GM12872 (cell line): ENCODE data around the gene GIT1.
A peak's percentile ranks its signal among the peaks of the same experiment; 100 is the strongest.

Source experiments
- TF ChIP-seq, protein P1 (sequence below): IDR thresholded peaks from 3 replicates; pipeline ENCODE4 v1.5.1; 2011; ENCODE audit warnings: low read depth, mild to moderate bottlenecking, low read length, moderate library complexity; ENCODE audit not compliant: insufficient read depth

Gene GIT1

DNA sequence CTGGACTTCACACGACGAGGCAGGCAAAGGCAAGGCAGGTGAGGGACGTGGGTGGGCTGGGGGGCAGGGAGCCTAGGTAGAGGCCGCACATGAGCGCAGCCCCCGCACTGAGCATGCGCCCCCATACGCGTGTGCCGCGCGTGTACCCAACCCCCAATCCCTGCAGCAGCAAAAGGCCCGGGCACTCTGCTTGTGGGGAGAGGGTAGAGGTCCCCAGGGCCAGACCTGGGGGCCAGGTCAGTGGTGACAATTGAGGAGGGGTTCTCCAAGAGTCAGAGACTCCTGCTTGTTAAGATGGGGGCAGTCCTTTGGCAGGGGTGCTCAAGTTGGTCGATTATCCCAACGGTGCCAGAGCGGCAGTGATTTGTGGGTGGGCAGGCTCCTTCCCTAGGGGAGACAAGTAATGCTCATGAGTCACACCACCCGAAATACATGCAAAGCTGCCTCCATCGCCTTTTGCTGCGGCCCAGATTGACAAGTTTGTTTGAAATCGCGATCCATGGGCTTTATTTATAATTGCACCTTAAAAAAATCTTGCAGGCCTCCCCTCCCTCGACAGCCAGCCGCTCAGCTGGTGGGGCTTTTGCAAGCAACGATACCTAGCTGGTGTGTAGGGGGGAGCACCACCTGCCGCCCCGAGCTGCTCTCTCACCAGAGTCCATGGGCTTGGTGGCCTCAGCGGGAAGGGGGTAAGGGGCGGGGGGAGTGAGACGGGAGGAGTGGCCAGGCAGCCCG, 1.1 kb upstream of the GIT1 start:
- TF ChIP-seq, protein P1, sequence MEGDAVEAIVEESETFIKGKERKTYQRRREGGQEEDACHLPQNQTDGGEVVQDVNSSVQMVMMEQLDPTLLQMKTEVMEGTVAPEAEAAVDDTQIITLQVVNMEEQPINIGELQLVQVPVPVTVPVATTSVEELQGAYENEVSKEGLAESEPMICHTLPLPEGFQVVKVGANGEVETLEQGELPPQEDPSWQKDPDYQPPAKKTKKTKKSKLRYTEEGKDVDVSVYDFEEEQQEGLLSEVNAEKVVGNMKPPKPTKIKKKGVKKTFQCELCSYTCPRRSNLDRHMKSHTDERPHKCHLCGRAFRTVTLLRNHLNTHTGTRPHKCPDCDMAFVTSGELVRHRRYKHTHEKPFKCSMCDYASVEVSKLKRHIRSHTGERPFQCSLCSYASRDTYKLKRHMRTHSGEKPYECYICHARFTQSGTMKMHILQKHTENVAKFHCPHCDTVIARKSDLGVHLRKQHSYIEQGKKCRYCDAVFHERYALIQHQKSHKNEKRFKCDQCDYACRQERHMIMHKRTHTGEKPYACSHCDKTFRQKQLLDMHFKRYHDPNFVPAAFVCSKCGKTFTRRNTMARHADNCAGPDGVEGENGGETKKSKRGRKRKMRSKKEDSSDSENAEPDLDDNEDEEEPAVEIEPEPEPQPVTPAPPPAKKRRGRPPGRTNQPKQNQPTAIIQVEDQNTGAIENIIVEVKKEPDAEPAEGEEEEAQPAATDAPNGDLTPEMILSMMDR: no peak

DNA sequence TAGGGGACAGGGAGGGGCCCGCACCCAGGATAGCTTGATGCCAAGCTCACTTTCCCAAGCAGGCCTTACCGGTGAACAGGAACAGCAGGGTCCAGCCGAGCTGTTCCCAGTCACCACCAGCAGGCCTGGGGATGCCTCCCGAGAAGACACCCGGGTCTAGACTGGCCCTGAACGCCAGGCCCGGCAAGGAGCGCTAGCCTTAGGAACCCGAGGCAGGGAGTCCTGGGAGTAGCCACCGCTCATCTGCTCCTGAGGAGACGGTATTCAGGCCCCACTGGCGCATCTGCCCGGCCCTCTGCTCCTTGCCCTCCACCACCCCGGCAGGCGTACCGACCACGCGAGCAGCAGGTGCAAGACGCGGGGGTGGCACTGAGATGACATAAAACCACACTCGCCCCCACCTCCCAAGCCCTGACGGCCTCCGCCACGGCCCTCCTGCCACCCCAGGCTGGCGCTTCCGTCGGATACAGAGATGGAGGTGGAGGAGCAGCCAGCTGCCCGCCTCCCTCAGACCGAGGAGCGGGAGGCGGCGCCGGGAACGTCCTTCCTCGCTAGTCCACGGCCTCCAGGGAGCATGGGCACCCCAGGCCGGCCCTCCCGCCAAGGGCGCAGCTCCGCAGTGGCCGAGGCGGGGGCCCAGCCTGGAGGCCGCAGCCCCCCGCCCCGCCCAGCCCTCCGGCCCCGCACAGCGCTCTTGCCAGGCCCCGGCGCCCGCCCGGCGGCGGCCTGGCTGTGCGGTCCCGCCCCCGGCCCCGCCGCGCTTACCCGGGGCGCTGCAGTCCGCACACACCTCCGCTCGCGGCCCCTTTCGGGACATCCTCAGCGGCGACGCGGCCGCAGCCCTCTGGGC, 661 bp downstream of the GIT1 start:
- TF ChIP-seq, protein P1: no peak

DNA sequence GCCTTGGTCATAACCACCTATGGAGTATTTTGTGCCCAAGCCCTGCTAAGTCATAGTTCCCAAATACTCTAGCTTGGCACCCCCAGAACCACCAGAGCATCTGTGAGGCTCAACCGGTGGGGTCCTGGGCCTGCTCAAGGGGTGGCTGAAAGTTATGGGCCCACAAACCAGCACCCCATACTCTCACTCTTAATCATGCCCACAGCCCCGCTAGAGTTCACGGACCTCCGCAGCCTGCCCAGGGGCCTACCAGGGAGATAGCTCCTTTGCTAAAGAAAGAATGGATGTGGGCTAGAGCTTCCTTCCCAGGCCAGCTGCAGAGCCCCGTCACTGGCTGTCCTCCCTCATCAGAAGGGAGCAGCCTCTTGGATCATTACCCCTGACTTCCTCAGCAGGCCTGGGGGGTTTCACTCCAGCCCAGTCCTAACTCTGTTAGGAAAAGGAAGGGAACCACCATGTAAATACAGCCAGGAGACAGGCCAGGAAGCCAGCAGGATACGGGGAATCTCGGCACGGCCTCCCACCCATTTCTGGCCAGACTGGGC, 1.4 kb downstream of the GIT1 start:
- TF ChIP-seq, protein P1: no peak

DNA sequence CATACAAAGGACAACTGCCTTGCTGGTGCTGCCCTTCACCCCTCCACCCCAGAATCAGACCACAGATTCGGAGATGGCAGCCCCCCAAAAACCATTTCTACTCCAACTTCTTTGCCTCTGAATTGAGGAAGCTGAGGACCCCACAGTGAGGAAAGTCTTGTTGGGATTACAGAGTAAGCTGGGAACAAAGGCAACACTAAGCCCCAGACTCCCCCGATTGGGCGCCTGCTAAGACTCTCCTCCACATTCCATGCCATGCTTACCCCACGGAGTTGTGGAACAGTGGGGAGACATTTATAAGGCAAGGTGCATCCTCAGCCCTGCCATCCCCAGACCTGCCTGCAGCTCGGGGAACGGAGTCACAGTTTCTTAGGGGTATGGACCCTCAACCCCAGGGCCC, 1.9 kb downstream of the GIT1 start:
- TF ChIP-seq, protein P1: no peak

DNA sequence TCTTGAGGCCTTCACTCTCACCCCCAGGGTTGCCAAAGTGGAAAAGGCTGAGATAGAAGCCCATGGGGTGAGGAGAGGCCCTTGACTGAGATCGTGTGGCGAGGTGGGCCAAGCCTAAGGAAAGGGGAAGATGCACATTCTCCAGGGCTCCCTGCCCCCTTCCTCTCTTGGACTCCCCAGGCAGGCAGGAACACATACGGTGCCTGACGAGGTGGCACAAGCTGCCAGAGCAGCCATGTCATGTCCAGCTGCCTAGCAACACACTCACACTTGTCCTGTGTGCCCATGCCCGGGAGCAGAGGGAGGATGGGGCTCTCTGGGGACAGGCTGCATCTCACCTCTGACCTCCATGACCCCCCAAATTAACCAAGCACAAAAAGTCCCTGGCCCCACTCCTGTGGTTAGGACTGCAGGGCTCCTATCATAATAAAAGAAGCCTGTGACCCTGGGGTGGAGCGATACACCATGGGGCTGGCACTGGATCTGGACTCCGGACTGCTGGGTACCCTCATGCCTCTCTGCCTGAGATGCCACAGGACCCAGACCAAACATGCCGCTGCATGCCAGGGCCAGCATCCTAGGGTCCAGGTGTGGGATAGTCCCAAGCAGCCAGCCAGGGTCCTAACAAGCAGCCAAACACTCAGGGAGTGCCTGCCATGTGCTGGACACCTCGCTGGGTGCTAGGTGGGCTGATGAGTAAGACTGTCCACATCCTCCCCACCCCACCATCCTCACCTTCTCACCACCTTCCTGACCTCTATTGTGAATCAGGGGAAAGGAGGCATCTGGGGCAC, 2.6 kb downstream of the GIT1 start:
- TF ChIP-seq, protein P1: no peak

DNA sequence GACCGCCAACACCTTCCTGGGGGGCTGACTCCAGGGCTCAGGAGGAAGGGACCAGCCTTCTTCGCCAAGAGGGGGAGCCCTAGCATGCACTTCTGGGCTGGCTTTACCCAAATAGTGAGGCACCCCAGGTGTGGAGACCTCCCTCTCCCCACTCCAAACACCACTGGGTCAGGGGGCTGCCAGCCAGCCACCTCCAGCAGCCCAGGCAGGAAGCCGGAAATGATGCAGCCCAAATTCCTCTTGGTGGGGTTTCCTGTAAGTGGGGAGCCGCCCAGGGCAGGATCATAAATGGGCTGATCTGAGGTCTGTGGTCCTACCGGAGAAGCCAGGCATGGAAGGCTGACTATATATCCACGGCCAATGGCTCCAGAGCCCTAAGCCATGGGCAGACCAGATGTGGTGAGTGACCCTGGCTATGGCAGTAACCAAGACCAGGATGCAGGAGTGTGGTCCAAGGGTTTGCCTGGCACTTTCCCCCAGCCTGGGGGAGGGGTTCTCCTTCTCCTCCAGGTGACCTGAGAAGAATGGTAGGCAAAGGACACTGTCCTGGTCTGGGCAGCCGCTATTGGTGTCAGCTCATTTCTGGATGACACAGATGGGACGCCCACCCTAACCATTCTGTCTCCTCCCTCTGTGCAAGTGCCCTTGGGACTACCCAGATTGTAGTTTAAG, 4.2 kb downstream of the GIT1 start:
- TF ChIP-seq, protein P1: peak; percentile 70; the same call in 2 of the 3 replicates
